ENCODE results near the gene NLGN2.

DNA sequence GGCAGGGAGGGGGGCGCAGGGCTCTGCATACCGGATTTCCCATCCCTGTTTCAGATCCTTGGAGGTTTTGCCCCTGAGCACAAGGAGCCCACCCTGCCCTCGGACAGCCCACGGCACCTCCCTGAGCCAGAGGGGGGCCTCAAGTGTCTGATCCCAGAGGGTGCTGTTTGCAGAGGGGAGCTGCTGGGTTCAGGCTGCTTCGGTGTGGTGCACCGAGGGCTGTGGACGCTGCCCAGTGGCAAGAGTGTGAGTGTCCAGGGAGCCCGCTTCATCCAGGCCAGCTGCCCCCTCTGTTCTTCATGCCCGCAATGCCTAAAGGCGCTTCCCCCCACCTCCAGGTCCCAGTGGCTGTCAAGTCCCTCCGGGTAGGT is 24.3 kb upstream of the NLGN2 start:
- TF ChIP-seq TCF12 (IDR thresholded peaks at IDR 0.05; ENCODE audit: low read depth): no peak
- no peak for TF ChIP-seq RAD21 (IDR thresholded peaks at IDR 0.05; ENCODE audit: low read depth)
- TF ChIP-seq, protein P1, sequence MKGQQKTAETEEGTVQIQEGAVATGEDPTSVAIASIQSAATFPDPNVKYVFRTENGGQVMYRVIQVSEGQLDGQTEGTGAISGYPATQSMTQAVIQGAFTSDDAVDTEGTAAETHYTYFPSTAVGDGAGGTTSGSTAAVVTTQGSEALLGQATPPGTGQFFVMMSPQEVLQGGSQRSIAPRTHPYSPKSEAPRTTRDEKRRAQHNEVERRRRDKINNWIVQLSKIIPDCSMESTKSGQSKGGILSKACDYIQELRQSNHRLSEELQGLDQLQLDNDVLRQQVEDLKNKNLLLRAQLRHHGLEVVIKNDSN (IDR thresholded peaks at IDR 0.05): no peak
